Lower lobe of right lung (tissue), 2 donors: Measurements from ENCODE around the gene AOAH. TPM values are rescaled to one million over a fixed set of nuclear protein-coding genes. Genes with fewer than 3 reads are reported as not detected.
A peak's percentile ranks its signal among the peaks of the same experiment; 100 is the strongest.

Experiments used
- ATAC-seq, 2 donors: fragments of 200-7000 bp; cut with Tn5 transposase; one replicate each; pipeline ENCODE4 v1.9.1; 2020 to 2022; ENCODE audit warnings: mild to moderate bottlenecking in 2 of 2, moderate library complexity in 2 of 2
- DNase-seq: peaks from one replicate; pipeline ENCODE4 v3.0.0-alpha.2; 2020
- H3K27ac ChIP-seq: fragments of 200-600 bp; one replicate; pipeline ENCODE4 v1.8.0; 2022
- H3K27me3 ChIP-seq: fragments of 200-600 bp; one replicate; pipeline ENCODE4 v1.8.0; 2022; ENCODE audit warnings: low read depth
- H3K36me3 ChIP-seq: fragments of 200-600 bp; one replicate; pipeline ENCODE4 v1.8.0; 2022; ENCODE audit warnings: mild to moderate bottlenecking
- H3K4me1 ChIP-seq: fragments of 200-600 bp; one replicate; pipeline ENCODE4 v1.8.0; 2022
- H3K4me3 ChIP-seq: fragments of 200-600 bp; one replicate; pipeline ENCODE4 v1.8.0; 2022; ENCODE audit warnings: mild to moderate bottlenecking
- H3K9me3 ChIP-seq: fragments of 200-600 bp; one replicate; pipeline ENCODE4 v1.8.0; 2022
- intact Hi-C: fragments of 100-400 bp; cut with DNase I; formaldehyde crosslinking; loops from one replicate; pipeline ENCODE4 v1.11.0; 2022
- total RNA-seq: library from RNA; stranded (reverse); fragmentation: NEBNext Ultra II Directional; extraction: Animal tissue kit (Norgen Biotek cat#: 25700); gene quantifications from one replicate; pipeline ENCODE4 v1.2.1, GENCODE V29; 2021
- TF ChIP-seq, protein P1 (sequence below): fragments of 200-600 bp; IDR thresholded peaks from one replicate; pipeline ENCODE4 v1.8.0; 2022; ENCODE audit warnings: antibody characterized with exemption, mild to moderate bottlenecking
- donor health status: DM: no; HTN: yes; CAD: no; lungs with severe emphysema.

The AOAH gene
- total RNA-seq, 1 donor from 2014 or later = 29.2 TPM

DNA sequence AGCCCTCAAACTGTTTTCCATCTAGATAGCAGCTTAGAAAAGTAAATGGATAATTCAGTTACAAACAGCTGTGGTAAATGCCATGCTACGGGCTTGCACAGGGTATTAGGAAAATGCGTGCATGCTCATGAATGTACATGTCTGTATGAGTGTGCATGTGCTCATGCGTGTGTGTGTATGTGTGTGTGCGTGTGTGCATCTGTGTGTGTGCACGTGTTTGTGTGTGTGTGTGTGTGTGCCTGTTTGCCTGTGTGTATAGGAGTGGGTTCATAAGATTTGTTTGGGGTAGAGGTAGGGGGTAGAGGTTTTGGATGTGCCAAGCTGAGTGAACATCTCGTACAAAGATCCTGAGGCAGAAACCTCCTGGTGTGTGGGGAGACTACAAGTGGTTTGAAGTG, 52.9 kb downstream of the AOAH start:
- H3K36me3 ChIP-seq = no peaks in the 10 kb centered on the region
- no peak overlapping the region for H3K27ac ChIP-seq
- no peaks in the 10 kb centered on the region for H3K9me3 ChIP-seq
- H3K4me3 ChIP-seq = no peak overlapping the region
- intact Hi-C loops = no loop called here
- ATAC-seq (peak in 1 of 2 donors; percentile 25), DNase-seq (no peak)
- TF ChIP-seq, protein P1, sequence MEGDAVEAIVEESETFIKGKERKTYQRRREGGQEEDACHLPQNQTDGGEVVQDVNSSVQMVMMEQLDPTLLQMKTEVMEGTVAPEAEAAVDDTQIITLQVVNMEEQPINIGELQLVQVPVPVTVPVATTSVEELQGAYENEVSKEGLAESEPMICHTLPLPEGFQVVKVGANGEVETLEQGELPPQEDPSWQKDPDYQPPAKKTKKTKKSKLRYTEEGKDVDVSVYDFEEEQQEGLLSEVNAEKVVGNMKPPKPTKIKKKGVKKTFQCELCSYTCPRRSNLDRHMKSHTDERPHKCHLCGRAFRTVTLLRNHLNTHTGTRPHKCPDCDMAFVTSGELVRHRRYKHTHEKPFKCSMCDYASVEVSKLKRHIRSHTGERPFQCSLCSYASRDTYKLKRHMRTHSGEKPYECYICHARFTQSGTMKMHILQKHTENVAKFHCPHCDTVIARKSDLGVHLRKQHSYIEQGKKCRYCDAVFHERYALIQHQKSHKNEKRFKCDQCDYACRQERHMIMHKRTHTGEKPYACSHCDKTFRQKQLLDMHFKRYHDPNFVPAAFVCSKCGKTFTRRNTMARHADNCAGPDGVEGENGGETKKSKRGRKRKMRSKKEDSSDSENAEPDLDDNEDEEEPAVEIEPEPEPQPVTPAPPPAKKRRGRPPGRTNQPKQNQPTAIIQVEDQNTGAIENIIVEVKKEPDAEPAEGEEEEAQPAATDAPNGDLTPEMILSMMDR = no peak
- no peaks in the 10 kb centered on the region for H3K4me1 ChIP-seq
- H3K27me3 ChIP-seq = no peaks in the 10 kb centered on the region

DNA sequence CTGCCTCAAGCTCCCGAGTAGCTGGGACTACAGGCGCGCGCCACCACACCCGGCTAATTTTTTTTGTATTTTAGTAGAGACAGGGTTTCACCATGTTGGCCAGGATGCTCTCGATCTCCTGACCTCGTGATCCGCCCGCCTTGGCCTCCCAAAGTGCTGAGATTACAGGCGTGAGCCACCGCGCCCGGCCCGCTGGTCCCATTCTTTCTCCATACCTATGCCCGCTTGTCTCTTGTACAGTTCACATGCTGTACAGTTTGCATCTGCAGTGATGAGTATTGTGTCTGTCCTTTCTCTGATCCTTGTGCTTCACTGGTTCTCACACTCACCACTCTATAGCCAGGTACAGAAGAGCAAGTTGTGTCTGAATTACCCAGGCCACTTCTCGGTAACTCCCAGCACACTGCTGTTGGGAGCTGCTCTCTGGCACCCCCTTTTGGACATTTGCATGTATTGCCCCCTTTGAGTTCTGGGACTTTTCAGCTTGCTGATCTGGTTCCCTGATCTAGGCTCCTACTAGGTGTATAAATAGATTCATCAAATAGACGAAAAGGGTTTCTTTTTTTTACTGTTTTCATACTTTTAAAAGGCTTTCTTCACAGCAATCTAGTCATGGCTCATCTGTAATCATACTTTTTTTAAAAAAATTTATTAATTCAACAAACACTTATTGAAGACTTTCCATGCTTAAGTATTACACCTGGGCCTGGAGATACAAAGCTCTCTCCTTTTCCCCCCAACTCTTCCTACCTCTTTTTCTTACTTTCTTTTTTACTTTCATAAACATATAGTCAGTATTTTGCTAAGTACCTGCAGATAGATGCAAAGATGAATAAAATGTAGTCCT, 53.5 kb downstream of the AOAH start:
- peak; percentile 53 for DNase-seq
- Histone ChIP-seq H3K9me3 (no peaks in the 10 kb centered on the region), H3K4me3 (no peak overlapping the region), H3K4me1 (no peaks in the 10 kb centered on the region), H3K36me3 (no peaks in the 10 kb centered on the region), H3K27me3 (no peaks in the 10 kb centered on the region), H3K27ac (no peak overlapping the region)
- intact Hi-C loops = no loop called here
- TF ChIP-seq, protein P1 = peak; percentile 81
- peak; percentile 90 to 92 for ATAC-seq

DNA sequence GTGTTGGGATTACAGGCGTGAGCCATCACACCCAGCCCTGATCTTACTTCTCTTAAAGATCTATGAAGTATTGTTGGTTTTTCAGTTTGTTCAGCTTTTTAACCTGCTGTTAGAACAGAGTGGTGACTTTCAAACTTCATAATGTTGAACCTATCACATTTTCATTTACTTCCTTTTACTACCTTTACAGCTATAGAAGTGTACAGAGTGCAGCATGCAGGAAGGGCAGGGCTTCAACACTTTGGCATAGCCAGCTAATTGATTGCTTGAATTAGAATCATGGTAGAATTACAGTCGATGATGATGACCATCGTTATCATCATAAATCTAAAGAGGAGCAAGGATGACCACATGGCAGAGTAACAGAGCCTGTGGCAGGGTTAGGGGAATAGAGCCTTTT, 55.5 kb downstream of the AOAH start:
- H3K4me3 ChIP-seq = no peak overlapping the region
- intact Hi-C loops = loop anchor here (10.0 kb wide), 1 partner anchor 174 kb away; no protein-coding TSS in a partner anchor
- no peaks in the 10 kb centered on the region for H3K27me3 ChIP-seq
- DNase-seq = no peak
- H3K9me3 ChIP-seq = no peaks in the 10 kb centered on the region
- no peak overlapping the region for H3K27ac ChIP-seq
- ATAC-seq = no peak
- no peaks in the 10 kb centered on the region for H3K4me1 ChIP-seq
- TF ChIP-seq, protein P1 = no peak
- no peaks in the 10 kb centered on the region for H3K36me3 ChIP-seq

DNA sequence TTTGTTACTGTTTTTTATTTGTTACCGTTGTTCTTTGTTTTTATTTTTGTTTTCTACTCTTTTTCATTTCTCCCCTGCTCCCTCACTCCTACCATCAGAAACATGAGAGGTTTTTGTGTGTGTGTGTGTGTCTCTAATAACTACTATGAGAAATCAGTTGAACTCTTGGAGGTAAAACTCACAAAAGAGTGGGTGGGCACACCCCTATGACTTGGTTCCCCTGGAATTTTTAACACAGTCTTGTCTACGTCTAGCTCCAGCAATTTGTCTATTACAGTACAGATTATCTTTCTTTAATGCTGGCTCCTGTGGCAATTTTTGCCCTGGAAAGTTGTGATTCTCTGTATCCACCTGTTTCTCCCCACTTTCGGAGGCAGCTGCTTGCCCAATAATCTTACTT, 56.2 kb downstream of the AOAH start:
- no peaks in the 10 kb centered on the region for H3K4me1 ChIP-seq
- no peak for DNase-seq
- ATAC-seq = no peak
- no peak overlapping the region for H3K4me3 ChIP-seq
- intact Hi-C loops = loop anchor here (10.0 kb wide), 1 partner anchor 173 kb away; no protein-coding TSS in a partner anchor
- H3K27ac ChIP-seq = no peak overlapping the region
- TF ChIP-seq, protein P1 = no peak
- H3K9me3 ChIP-seq = no peaks in the 10 kb centered on the region
- H3K36me3 ChIP-seq = no peaks in the 10 kb centered on the region
- no peaks in the 10 kb centered on the region for H3K27me3 ChIP-seq

DNA sequence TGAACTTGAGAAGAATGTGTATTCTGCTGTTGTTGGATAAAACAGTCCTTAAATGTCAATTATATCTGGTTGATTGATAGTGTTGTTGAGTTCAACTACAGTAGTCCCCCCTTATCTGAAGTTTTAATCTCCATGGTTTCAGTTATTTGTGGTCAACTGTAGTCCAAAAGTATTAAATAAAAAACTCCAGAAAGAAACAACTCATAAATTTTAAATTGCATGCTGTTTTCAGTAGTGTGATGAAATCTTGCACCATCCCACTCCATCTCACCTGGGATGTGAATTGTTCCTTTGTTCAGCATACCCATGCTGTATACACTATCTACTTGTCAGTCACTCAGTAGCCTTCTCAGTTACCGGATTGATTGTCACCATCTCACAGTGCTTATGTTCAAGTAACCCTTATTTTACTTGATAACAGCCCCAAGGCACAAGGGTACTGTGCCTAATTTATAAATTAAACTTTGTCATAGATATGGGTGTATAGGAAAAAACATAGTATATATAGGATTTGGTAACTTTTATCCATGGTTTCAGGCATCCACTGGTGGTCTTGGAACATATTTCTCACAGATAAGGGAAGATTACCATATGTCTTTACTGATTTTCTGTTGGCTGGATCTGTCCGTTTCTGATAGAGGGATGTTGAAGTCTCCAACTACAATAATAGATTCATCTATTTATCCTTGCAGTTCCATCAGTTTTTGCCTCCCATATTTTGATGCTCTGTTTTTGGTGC, 57.1 kb downstream of the AOAH start:
- intact Hi-C loops = loop anchor here (10.0 kb wide), 1 partner anchor 172 kb away; no protein-coding TSS in a partner anchor

More for the DNA sequence above, 57.1 kb downstream of the AOAH start:
- Histone ChIP-seq H3K27me3 (no peaks in the 10 kb centered on the region), H3K27ac (no peak overlapping the region), H3K4me3 (no peak overlapping the region), H3K9me3 (no peaks in the 10 kb centered on the region), H3K36me3 (no peaks in the 10 kb centered on the region), H3K4me1 (no peaks in the 10 kb centered on the region)
- no peak for DNase-seq
- TF ChIP-seq, protein P1 = no peak
- ATAC-seq = no peak
